ENCODE results near the gene ULBP1. TPM values are rescaled to one million over a fixed set of nuclear protein-coding genes. Genes with fewer than 3 reads are reported as not detected.
"Not testable (repeated sequence)": the region's sequence is repeated elsewhere in the genome, so short reads cannot be mapped to it uniquely, and the experiment has no call there.

ULBP1 gene
- total and polyA plus RNA-seq, 7 donors: 0.09 to 0.55 TPM; not detected in 5

GRCh38 chr6:149954328-149954983, 9.3 kb upstream of the ULBP1 start:
- peaks cover 19 to 94% (median 58%) of the 10 kb centered on the region in 3 donors for H3K27me3 ChIP-seq
- DNase-seq: peak; percentile 45
- H3K4me3 ChIP-seq; H3K9me3 ChIP-seq; H3K4me1 ChIP-seq; H3K36me3 ChIP-seq; intact Hi-C loops (cut with DNase I); H3K27ac ChIP-seq: not testable (repeated sequence)
- WGBS, 2 donors: 8 to 9% methylated on average over 34 to 46 of the region's 53 CpGs

GRCh38 chr6:149954984-149955653, 8.6 kb upstream of the ULBP1 start:
- H3K4me3 ChIP-seq; DNase-seq; H3K27ac ChIP-seq; H3K4me1 ChIP-seq; H3K36me3 ChIP-seq; intact Hi-C loops (cut with DNase I); H3K9me3 ChIP-seq: not testable (repeated sequence)
- H3K27me3 ChIP-seq: peaks cover 19 to 93% (median 58%) of the 10 kb centered on the region in 3 donors
- 11 to 12% methylated on average over 13 of the region's 21 CpGs for WGBS, 2 donors

DNA sequence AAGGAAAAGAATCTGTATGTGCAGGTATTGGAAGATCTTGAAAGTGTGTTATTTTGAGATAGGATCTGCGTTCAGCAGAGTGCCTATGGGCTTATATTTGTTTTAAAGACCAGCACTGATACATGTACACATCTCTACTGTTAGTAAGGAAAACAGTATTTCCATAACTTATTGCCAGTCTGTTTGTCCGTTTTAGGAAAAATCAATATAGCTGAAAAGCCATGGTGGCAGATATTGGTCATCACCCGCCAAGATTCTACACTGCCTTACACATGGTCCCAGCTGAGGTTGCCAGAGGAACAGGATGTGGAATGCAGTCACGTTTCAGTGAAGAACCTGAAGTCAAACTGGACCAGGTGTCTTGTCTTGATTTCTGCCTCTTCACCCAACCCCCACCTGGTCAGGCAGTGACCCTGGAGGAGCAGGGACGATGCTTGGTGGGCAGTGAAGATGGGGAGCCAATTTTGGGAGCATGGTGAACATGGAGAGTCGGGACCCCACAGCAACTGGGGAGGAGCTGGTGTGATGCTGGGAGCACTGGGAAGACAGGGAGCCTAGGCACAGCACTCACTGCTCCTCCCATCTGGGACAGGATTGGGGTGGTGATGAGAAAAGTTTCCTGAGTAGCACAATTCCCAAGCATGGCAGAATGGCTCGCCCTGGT, 8.0 kb upstream of the ULBP1 start:
- H3K4me1 ChIP-seq; H3K9me3 ChIP-seq; H3K27ac ChIP-seq; intact Hi-C loops (cut with DNase I); H3K4me3 ChIP-seq; H3K36me3 ChIP-seq: not testable (repeated sequence)
- 25 to 37% methylated on average over 7 of the region's 7 CpGs for WGBS, 2 donors
- peak; percentile 26 for DNase-seq
- H3K27me3 ChIP-seq: peaks cover 19 to 94% (median 53%) of the 10 kb centered on the region in 3 donors

DNA sequence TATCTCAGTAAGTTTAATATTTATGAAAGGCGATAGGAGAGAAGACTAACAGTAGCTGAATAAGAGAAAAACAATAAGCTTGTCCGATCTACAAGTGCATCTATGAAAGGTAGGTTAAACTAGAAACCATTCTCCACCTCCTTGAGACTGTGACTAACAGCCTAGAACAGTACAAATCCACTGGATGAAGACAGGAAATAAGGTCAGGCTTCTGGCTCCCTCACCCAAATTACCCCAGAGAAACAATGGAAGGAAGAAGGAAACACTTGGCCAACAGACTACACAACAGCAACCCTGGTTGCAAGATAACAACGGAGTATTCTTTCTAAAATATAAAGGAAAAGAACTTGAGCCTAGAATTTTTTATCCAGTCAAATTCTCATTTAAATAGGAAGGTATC, 5.6 kb upstream of the ULBP1 start:
- peaks cover 9 to 93% (median 56%) of the 10 kb centered on the region in 3 donors for H3K27me3 ChIP-seq
- H3K4me1 ChIP-seq; intact Hi-C loops (cut with DNase I); H3K9me3 ChIP-seq; H3K4me3 ChIP-seq; H3K27ac ChIP-seq; DNase-seq; H3K36me3 ChIP-seq: not testable (repeated sequence)
- 12 to 50% methylated on average over 3 of the region's 3 CpGs for WGBS, 2 donors

GRCh38 chr6:149959806-149960205, 3.9 kb upstream of the ULBP1 start:
- peaks cover 0 to 19% (median 17%) of the 10 kb centered on the region in 4 donors for H3K4me1 ChIP-seq
- H3K9me3 ChIP-seq; H3K27ac ChIP-seq; H3K36me3 ChIP-seq; H3K4me3 ChIP-seq; DNase-seq; intact Hi-C loops (cut with DNase I): not testable (repeated sequence)
- 60 to 82% methylated on average over 2 to 3 of the region's 4 CpGs for WGBS, 2 donors
- H3K27me3 ChIP-seq: peaks cover 19 to 94% (median 62%) of the 10 kb centered on the region in 3 donors

GRCh38 chr6:149960488-149960887, 3.3 kb upstream of the ULBP1 start:
- intact Hi-C loops (cut with DNase I): no loop called here
- H3K4me1 ChIP-seq: peaks cover 0 to 26% (median 24%) of the 10 kb centered on the region in 4 donors
- 63 to 77% methylated on average over 6 of the region's 6 CpGs for WGBS, 2 donors
- H3K27me3 ChIP-seq: peaks cover 24 to 94% (median 63%) of the 10 kb centered on the region in 3 donors
- H3K4me3 ChIP-seq: no peak overlapping the region
- TF ChIP-seq CTCF (IDR thresholded peaks at IDR 0.05) (no peak), POLR2A (IDR thresholded peaks at IDR 0.05) (no peak), EP300 (IDR thresholded peaks at IDR 0.05) (no peak), POLR2AphosphoS5 (IDR thresholded peaks at IDR 0.05) (no peak)
- no peaks in the 10 kb centered on the region for H3K36me3 ChIP-seq
- no peaks in the 10 kb centered on the region for H3K9me3 ChIP-seq
- DNase-seq: no peak
- no peak overlapping the region for H3K27ac ChIP-seq

GRCh38 chr6:149961728-149962425, 1.9 kb upstream of the ULBP1 start:
- H3K4me1 ChIP-seq: peaks cover 0 to 28% (median 26%) of the 10 kb centered on the region in 4 donors
- H3K36me3 ChIP-seq: no peaks in the 10 kb centered on the region
- H3K9me3 ChIP-seq: no peaks in the 10 kb centered on the region
- H3K27ac ChIP-seq: no peak overlapping the region
- no peak for DNase-seq
- TF ChIP-seq CTCF (IDR thresholded peaks at IDR 0.05) (no peak), POLR2AphosphoS5 (IDR thresholded peaks at IDR 0.05) (no peak), POLR2A (IDR thresholded peaks at IDR 0.05) (no peak)
- H3K27me3 ChIP-seq: peaks cover 22 to 95% (median 56%) of the 10 kb centered on the region in 3 donors
- no peak overlapping the region for H3K4me3 ChIP-seq
- WGBS, 2 donors: 52 to 69% methylated on average over 6 of the region's 6 CpGs
- intact Hi-C loops (cut with DNase I): no loop called here
